ENCODE measurements around the gene OLFML2A.

OLFML2A gene

GRCh38 chr9:124800306-124801259 lies 23.6 kb downstream of the OLFML2A start:
- ATAC-seq = no peak

GRCh38 chr9:124801356-124801755 lies 24.4 kb downstream of the OLFML2A start:
- ATAC-seq = no peak

GRCh38 chr9:124802426-124802825 lies 25.5 kb downstream of the OLFML2A start:
- no peak for ATAC-seq

- ATAC-seq = no peak
These were observed 27.0 kb downstream of the OLFML2A start for GRCh38 chr9:124803911-124804310.

- no peak for ATAC-seq
These were observed 28.3 kb downstream of the OLFML2A start for GRCh38 chr9:124805186-124805585.

GRCh38 chr9:124808246-124808956 lies 31.5 kb downstream of the OLFML2A start:
- no peak for ATAC-seq

- ATAC-seq = no peak
These were observed 32.3 kb downstream of the OLFML2A start for GRCh38 chr9:124809211-124809610.

GRCh38 chr9:124809741-124810500 lies 33.0 kb downstream of the OLFML2A start:
- no peak for ATAC-seq

GRCh38 chr9:124810663-124811355 lies 33.9 kb downstream of the OLFML2A start:
- no peak for ATAC-seq

GRCh38 chr9:124812441-124812876 lies 35.5 kb downstream of the OLFML2A start:
- ATAC-seq = no peak

- no peak for ATAC-seq
These were observed 36.1 kb downstream of the OLFML2A start for GRCh38 chr9:124813041-124813440.

GRCh38 chr9:124813501-124814163 lies 36.7 kb downstream of the OLFML2A start:
- ATAC-seq = no peak

GRCh38 chr9:124814164-124814535 lies 37.2 kb downstream of the OLFML2A start:
- no peak for ATAC-seq

- no peak for ATAC-seq
These were observed 38.7 kb downstream of the OLFML2A start for GRCh38 chr9:124815601-124816000.

- ATAC-seq = peak in 1 of 2 donors; percentile 78
These were observed 41.7 kb downstream of the OLFML2A start for GRCh38 chr9:124818431-124819281.

- ATAC-seq = no peak
These were observed 44.0 kb downstream of the OLFML2A start for GRCh38 chr9:124820698-124821623.

- no peak for ATAC-seq
These were observed 51.8 kb downstream of the OLFML2A start for GRCh38 chr9:124828489-124829333.

GRCh38 chr9:124829334-124829669 lies 52.4 kb downstream of the OLFML2A start:
- ATAC-seq = no peak

- no peak for ATAC-seq
These were observed 53.7 kb downstream of the OLFML2A start for GRCh38 chr9:124830593-124830992.
